ENCODE data around the gene ABI1.
A peak's percentile ranks its signal among the peaks of the same experiment; 100 is the strongest.
"Not testable (repeated sequence)": the region's sequence is repeated elsewhere in the genome, so short reads cannot be mapped to it uniquely, and the experiment has no call there.

Gene ABI1

DNA sequence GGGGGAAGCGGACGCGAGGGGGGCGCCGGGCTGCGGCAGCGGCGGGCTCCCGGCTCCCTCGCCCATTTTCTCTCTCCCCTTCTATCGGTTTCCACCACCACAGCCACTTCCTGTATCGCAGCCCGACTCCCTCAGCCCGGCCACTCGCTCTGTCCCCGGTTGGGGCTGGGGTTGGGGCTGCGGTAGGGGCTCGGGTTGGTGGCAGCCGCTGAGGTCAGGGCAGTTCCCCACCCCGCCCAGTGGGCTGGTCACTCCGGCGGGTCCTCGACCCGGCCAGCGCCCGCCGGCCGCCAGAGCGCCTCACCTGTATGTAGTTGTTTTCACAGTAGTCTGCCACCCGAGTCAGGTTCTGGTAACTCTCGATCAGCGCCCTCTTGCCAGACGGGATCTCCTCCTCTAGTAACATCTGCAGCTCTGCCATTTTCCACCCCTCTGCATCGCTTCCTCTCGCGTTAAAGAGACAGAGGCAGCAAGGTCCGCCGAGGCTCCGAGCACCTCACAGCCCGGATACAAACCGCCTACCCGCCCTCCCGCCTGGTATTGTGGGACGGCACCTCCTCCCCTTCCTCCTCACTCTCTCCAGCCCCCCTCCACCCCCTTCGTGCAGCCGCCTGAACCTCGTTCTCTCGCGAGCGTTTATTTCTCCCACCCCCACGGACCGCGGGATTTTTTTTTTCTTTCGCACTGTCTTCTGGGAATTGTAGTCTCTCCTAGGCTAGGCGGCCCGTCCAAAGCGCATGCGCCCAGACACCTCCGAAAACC is at the start of gene ABI1:
ABI1 (minus strand) TSS at position 516 of the 762 bp plus-strand sequence; CDS start at position 421, 95 bp downstream.
- peak; percentile 99 for DNase-seq

- DNase-seq, result no peak
Measured at GRCh38 chr10:26909753-26910152, 49.0 kb upstream of the ABI1 start.

GRCh38 chr10:26905253-26905781 is 44.6 kb upstream of the ABI1 start:
- DNase-seq, result not testable (repeated sequence)

DNA sequence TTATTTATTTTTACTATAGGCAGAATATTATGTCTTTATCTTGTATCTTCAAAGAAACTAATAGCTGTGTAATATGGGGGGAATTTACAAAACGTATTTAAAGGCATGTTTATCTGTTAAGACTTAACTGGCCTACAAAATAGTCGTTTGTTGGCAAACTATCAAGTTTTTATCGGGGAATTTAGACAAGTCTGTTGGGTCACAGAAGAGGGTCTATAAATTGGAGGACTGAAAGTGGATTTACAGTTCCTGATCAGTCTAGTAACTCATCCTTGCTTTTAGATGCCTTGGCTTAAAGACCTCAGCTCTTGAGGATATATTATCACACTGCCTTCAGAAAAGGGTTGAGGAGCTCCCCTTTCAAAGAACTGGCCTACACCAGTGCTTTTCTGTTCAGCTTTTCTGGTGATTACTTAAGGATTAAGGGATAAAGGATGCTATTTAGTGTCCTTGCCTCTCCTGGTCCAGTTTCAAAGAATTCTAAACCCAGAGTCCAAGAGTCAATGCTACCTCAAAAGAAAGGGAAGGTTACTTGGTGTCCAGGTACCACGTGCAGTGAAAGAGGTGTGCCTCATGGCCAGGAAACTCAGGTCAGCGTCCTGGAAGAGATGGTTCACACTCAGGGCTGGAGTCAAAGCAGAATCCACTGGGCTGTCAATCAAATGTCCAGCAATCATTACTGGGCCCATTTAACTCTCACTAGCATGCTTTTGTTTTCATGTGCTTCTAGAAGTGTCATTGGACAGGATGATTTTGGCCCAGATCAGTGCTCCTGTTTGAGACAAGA is 42.9 kb upstream of the ABI1 start:
- DNase-seq, result no peak

DNA sequence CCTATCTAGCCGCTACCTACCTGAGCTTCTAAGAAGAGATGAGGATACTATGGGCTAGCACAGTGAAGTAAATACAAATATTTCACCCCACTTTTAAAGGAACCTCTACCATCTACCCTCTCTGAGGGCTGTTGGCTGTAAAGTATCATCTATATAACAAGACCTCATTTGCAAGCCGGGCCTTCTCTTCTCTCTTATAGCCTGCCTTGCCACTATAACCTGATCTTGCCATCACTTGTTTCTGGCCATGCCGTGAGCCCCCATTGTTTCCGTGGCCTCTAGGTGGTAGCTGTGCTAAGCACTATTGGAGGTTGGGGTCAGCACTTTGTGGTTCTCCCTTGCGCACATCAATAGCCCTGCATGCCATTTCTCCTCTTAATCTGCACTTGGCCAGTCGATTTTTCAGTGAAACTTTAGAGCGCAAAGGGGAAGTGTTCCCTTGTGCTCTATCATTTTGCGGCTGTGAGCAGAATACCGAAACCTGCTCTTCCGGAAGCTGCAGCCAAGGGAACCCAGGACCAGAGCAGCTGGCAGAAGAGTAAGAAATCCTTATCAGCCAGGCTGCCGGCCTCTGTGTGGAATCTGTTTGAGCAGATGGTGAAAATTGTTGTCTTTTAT is 31.7 kb upstream of the ABI1 start:
- not testable (repeated sequence) for DNase-seq

DNA sequence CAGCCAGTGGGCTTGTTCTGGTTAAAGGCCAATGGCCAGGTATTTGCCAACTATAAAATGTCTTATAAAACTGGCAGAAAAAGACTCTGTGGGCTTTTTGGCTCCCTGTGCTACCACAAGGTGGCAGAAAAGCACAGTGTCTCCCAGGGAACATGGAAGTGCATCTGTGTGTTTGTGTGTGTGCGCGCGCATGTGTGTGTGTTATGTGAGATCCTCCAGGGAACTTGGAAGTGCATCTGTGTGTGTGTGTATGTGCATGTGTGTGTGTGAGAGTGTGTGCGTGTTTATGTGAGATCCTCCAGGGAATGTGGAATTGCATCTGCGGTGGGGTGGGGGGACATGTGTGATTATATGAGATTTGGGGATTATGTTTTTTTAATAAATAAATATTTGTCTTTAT is 30.2 kb upstream of the ABI1 start:
- DNase-seq, result peak; percentile 81

- no peak for DNase-seq
Measured at GRCh38 chr10:26887611-26888215, 27.0 kb upstream of the ABI1 start.

DNA sequence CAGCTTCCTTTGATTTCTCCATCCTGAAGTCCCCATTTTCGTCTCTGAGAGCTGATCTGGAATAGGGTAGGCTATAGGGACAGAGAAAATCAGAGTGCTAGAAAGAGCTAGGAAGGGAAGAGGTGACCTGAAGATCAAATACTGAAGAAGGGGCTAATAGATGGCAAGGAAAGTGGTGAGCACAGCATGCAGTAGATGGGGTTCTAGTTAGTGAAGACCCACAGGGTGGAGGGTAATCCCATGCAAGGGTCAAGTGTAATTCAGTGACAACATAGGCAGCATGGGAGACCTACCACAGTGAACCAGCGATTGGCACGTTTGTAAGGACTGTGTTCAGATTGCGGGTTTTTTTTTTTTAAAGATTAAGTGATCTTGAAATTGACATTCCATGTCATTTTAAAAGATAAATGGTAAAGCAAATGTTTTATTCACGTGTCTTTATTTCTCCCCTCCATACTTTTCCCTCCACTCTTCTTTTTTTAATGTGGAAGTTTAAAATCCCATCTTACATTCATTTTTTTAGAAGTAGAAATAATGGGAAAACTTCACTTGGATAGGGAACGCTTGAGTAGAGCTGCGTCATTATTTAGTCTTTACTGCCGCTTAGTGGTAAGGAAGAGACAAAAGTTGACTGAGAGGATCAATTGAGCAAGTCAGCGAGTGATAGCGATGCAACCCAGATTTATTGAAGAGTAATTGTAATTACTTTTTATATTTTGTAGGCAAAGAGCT is 21.0 kb upstream of the ABI1 start:
- DNase-seq, result peak; percentile 73

- DNase-seq, result peak; percentile 39
Measured at GRCh38 chr10:26879744-26880143, 19.0 kb upstream of the ABI1 start.

GRCh38 chr10:26870766-26871165 is 10.0 kb upstream of the ABI1 start:
- no peak for DNase-seq

DNA sequence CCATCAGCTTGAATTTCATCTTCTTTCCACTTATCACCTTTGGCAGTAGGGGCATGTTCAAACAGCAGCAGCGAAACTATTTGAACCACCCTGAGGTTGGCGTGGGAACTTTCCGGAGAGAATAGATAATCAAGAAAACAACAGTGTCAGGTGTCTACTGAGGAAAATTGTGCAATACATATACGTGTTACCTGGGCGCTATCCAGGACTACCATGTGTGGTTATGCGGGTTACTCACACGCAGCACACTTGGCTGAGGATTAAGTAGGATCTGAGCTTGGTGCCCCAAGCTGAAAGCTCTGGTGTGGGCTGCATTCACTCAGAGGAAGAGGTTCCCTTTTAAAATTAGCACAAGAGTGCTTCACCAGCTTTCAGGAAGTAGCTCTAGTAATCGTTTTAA is 8.8 kb upstream of the ABI1 start:
- DNase-seq, result no peak

- DNase-seq, result no peak
Measured at GRCh38 chr10:26863351-26864076, 2.8 kb upstream of the ABI1 start.

- DNase-seq, result no peak
Measured at GRCh38 chr10:26861205-26861998, 644 bp upstream of the ABI1 start.

DNA sequence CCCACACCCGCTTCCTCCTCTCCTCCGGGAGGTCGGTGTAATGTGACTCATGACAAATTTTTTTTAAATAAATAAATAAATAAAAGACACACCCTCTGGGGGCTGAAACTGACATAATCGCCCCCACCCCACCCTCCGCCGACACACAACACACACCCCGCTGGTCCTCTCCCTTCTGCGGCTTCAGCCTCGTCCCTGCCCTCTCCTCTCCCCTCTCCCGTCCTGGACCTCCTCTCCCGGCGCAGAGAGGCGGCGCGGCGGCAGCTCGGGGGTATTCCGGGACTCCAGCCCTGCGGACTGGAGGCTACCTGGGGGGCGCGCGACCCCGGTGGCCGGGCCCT is 686 bp downstream of the ABI1 start:
- DNase-seq, result peak; percentile 77

DNA sequence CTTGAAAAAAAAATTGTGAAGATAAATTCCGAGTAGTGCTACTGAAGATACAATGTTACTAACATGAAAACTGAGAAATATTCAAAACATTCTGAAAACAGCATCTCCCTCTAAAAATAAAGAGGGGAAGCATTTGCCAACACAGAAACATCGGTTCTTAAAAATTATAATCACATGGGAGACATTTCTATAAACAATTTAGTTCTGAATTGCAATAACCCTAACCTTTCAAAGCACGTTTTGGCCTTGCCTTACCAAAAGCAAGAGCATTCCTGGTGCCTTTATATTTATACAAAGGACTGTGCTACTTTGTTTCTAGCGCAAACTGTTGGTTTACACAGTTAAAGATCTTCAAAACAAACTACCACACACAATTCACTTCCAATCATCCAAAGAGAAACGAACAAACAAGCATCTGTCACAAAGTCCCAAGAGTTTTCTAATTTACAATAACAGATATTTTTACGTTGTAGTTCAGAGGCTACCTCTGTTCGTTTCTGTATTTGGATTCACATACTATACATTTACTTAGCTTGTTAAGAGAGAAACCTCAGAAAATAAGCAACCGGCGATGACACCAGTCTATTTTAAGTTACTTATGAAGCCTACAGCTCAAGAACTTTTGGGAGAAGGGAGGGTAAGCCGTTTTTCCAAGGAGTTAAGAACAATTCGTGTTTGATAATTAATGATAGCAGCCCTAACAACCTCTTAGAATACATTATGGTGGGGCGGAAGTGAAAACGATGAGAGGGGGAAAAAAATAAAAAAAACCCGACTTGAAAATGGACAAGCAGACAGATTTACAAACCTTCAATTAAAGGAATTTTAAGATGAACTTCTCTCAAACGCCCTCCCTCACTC is 1.3 kb downstream of the ABI1 start:
- peak; percentile 30 for DNase-seq

GRCh38 chr10:26858707-26859034 is 2.1 kb downstream of the ABI1 start:
- DNase-seq, result peak; percentile 56

GRCh38 chr10:26857991-26858706 is 2.6 kb downstream of the ABI1 start:
- DNase-seq, result no peak

- not testable (repeated sequence) for DNase-seq
Measured at GRCh38 chr10:26857553-26857952, 3.2 kb downstream of the ABI1 start.

DNA sequence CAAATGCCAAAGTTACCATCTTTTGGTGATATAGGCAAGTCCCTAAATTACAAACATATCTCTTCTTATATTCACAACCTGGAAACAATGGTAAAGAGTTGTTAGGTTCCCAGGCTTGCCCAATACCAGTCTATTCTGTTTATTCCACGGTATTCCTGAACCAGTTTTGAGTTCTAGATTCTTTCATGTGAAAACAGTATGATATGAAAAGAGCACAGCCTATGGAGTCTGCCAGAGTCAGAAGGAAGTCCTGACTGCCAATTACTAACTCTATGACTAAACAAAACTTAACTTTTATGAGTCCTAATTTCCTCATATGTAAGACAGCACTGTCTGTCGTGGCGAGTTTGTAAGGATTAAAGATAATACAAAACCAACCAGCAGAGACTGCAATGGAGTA is 5.6 kb downstream of the ABI1 start:
- no peak for DNase-seq

All from hematopoietic multipotent progenitor cell treated with erythropoietin and hydrocortisone succinate and interleukin-3 and kit ligand, for 8 days (in vitro differentiated cells).